Kidney epithelial cell (primary cell): Measurements from ENCODE around the gene GPR25. TPM values are rescaled to one million over a fixed set of nuclear protein-coding genes. Genes with fewer than 3 reads are reported as not detected.

Experiments used
- DNase-seq: peaks from one replicate; pipeline ENCODE4 v3.0.0-alpha.2; 2010; ENCODE audit warnings: low read depth
- H3K27me3 ChIP-seq: 2 replicates; pipeline ENCODE4 v1.6.0; 2011; ENCODE audit warnings: low read length; ENCODE audit not compliant: control insufficient read depth, insufficient read depth
- H3K36me3 ChIP-seq: 2 replicates; pipeline ENCODE4 v1.5.1; 2011; ENCODE audit warnings: low read length; ENCODE audit not compliant: control insufficient read depth, insufficient read depth
- H3K4me3 ChIP-seq: 2 replicates; pipeline ENCODE4 v1.5.1; 2011; ENCODE audit warnings: low read depth, mild to moderate bottlenecking, control low read depth, low read length
- total RNA-seq: library from RNA; depleted of rRNA; stranded (reverse); fragments of >200 nt; gene quantifications from 2 replicates; pipeline ENCODE4 v1.2.3, GENCODE V29; 2015
- TF ChIP-seq, protein P1 (sequence below): IDR thresholded peaks from 2 replicates; pipeline ENCODE4 v1.5.1; 2011; ENCODE audit warnings: mild to moderate bottlenecking, moderate library complexity, low read length, control low read depth, inconsistent platforms; ENCODE audit not compliant: insufficient read depth, poor library complexity, severe bottlenecking

GPR25 gene
- total RNA-seq, 1 donor from 2014 or later = not detected

DNA sequence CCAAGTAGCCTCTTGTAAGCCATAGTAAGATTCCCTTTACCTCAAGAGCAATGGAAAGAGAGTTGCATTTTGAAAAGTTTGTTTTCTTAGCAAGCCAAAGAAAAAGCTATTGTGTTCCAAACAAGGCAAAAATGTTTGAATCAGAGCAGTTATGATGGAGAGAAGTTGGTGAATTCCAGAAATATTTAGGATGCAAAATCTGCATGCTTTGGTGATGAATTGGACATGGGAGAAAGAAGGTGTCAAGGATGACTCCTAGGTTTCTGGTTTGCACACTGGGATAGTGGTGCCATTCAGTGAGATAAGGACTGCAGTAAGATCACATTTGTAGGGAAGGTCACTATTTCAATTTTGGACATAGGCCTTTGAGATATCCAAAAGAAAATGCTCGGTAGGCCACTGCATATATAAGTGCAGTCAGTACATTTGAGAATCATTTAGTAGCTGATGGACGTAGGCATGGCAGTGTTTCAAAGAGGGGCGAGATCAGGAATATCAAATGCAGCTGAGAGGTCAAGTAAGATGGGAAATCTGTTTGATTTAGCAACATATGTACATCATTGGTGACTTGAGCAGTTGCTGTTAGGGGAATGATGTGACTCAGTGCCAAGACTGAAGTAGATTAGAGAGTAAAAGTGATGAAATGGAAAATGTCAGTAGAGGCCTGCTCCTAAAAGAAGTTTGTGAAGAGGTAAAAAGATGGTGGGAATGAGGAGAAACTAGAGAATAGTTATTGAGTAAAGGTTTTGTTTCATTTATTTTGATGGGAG lies 33.9 kb upstream of the GPR25 start:
- no peak for DNase-seq
- H3K27me3 ChIP-seq = no peaks in the 10 kb centered on the region
- no peak overlapping the region for H3K4me3 ChIP-seq
- TF ChIP-seq, protein P1, sequence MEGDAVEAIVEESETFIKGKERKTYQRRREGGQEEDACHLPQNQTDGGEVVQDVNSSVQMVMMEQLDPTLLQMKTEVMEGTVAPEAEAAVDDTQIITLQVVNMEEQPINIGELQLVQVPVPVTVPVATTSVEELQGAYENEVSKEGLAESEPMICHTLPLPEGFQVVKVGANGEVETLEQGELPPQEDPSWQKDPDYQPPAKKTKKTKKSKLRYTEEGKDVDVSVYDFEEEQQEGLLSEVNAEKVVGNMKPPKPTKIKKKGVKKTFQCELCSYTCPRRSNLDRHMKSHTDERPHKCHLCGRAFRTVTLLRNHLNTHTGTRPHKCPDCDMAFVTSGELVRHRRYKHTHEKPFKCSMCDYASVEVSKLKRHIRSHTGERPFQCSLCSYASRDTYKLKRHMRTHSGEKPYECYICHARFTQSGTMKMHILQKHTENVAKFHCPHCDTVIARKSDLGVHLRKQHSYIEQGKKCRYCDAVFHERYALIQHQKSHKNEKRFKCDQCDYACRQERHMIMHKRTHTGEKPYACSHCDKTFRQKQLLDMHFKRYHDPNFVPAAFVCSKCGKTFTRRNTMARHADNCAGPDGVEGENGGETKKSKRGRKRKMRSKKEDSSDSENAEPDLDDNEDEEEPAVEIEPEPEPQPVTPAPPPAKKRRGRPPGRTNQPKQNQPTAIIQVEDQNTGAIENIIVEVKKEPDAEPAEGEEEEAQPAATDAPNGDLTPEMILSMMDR = no peak
- H3K36me3 ChIP-seq = no peaks in the 10 kb centered on the region

DNA sequence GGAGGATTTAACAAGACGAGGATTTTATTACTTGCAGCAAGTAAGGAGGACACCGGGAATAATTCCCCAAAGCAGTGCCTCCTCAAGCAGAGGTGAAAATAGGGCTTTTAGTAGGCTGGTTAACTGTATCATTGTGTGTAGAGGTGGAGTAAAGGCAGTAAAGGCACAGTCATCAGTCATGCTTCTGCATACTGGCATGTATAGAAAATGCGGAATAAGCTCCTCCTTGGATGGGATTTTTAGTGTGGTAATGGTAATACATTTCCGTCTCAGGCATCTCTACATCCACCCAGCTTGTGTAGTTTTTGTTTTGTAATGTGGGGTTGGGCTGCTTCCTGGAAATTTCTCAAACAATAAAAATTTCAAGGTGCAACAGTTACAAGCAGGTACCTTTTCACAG lies 27.4 kb upstream of the GPR25 start:
- Histone ChIP-seq H3K36me3 (no peaks in the 10 kb centered on the region), H3K27me3 (no peaks in the 10 kb centered on the region), H3K4me3 (no peak overlapping the region)
- TF ChIP-seq, protein P1 = no peak
- DNase-seq = no peak

DNA sequence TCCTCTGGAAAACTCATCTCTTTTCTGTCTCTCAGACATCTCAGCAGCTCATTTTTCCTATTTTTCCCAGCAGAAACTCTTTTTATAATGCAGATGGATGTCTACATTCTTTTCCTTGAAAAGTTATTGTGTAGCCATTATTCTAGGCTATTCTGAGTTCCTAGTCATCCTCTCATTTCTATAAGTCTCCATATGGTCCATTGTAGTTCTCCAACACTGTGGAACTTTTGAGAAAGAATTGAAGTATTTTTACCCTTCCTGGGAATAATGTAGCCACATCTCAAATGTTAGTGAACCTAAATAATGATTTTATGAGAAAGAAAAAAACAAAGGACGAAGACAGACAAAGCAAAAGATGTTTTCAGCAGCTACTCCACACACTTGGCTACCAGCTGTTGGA lies 26.4 kb upstream of the GPR25 start:
- Histone ChIP-seq H3K36me3 (no peaks in the 10 kb centered on the region), H3K27me3 (no peaks in the 10 kb centered on the region), H3K4me3 (no peak overlapping the region)
- TF ChIP-seq, protein P1 = no peak
- DNase-seq = no peak

DNA sequence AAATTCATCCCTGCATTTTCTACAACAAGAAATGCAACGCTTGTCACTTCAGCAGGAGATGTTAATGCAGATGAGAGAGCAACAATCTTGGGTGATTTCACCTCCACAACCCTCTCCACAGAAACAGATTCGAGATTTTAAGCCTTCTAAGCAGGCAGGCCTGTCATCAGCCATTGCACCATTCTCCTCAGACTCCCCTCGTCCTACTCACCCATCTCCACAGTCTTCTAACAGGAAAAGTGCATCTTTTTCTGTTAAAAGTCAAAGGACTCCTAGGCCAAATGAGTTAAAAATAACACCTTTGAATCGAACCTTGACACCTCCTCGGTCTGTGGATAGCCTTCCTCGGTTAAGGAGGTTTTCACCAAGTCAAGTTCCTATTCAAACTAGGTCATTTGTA lies 23.4 kb upstream of the GPR25 start:
- H3K4me3 ChIP-seq = no peak overlapping the region
- TF ChIP-seq, protein P1 = no peak
- no peak for DNase-seq
- H3K27me3 ChIP-seq = no peaks in the 10 kb centered on the region
- H3K36me3 ChIP-seq = no peaks in the 10 kb centered on the region

DNA sequence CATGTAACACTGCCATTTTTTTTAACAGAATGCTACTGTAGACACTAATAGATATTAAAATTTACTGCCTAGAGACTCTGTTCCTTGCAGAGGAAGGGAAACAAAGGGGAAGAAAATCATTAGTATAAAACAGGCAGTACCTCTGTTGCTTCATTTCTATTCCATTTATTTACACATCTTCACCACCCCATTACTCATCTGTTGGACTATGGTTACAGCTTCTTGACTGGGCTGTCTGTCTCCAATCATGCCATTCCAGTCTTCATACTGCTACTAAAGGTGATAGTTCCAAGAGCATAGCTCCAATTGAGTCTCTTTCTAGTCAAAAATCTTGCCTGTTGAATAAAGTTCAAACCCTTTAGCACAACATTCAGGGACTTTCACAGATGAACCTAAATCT lies 22.2 kb upstream of the GPR25 start:
- H3K36me3 ChIP-seq = no peaks in the 10 kb centered on the region
- TF ChIP-seq, protein P1 = no peak
- H3K27me3 ChIP-seq = no peaks in the 10 kb centered on the region
- H3K4me3 ChIP-seq = no peak overlapping the region
- DNase-seq = no peak

DNA sequence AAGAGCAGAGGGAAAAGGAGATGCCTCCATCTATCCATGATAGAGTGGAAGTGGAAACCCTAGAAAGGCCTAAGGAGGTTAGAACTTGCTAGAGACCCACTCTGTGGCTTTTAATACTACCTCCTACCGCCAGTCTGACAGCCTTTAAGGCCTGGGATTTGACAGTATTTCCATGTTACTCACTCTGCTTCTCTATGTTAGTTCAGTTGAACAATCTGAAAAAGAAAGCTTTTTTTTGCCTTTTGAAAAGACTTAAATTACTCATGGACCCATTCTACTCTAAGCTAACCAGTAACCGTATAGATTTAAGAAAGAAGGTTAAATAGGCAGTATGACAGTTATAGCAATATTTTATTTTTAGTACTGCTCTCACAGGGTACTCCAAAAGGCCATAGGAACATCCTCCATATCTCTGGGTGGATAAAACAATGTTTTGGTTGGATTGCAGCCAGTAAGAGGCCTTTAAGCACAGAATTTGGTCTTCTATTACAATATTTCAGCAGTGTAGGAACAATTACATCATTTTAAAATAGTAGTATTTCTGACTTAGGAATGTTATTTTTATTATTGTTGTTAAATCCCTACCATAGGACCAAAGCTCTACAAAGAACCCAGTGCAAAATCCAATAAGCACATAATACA lies 15.9 kb upstream of the GPR25 start:
- DNase-seq = no peak
- Histone ChIP-seq H3K36me3 (no peaks in the 10 kb centered on the region), H3K4me3 (no peak overlapping the region), H3K27me3 (no peaks in the 10 kb centered on the region)
- TF ChIP-seq, protein P1 = no peak
